Liver (tissue), 2 donors: ENCODE measurements around the gene CTNNA2.

Experiments used
- YY1 ChIP-seq: IDR thresholded peaks from 2 replicates; pipeline ENCODE4 v1.6.1; 2016; ENCODE audit warnings: antibody characterized with exemption, mild to moderate bottlenecking
- TF ChIP-seq, protein P1 (sequence below): IDR thresholded peaks from 2 replicates; pipeline ENCODE4 v1.6.1; 2016; ENCODE audit warnings: antibody characterized with exemption, mild to moderate bottlenecking
- TF ChIP-seq, protein P2 (sequence below): fragments of 150-350 bp; IDR thresholded peaks from 2 replicates; pipeline ENCODE4 v1.5.1; 2017; ENCODE audit warnings: improper control_type of control experiment, low read depth, low read length; ENCODE audit not compliant: missing input control
- donor health status: healthy.

DNA sequence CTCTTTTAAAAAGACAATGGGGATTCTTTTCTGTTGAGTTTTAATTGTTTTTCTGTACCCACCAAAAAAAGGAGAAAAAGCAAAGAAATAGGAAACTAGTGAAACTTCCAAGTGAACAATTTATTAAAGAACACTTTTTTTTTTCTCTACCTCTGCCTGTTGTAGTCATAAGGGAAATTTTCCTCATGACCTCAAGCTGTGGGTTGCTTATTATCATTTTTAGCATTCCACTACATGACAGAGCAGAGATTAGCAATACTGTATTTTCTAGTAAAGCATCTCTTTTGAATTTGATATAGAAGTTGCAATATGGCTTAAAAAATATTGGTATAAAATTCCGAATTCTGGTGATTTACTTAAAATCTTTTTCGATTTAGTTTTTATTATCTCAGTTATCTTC lies 879.6 kb downstream of the CTNNA2 start:
- TF ChIP-seq, protein P1, sequence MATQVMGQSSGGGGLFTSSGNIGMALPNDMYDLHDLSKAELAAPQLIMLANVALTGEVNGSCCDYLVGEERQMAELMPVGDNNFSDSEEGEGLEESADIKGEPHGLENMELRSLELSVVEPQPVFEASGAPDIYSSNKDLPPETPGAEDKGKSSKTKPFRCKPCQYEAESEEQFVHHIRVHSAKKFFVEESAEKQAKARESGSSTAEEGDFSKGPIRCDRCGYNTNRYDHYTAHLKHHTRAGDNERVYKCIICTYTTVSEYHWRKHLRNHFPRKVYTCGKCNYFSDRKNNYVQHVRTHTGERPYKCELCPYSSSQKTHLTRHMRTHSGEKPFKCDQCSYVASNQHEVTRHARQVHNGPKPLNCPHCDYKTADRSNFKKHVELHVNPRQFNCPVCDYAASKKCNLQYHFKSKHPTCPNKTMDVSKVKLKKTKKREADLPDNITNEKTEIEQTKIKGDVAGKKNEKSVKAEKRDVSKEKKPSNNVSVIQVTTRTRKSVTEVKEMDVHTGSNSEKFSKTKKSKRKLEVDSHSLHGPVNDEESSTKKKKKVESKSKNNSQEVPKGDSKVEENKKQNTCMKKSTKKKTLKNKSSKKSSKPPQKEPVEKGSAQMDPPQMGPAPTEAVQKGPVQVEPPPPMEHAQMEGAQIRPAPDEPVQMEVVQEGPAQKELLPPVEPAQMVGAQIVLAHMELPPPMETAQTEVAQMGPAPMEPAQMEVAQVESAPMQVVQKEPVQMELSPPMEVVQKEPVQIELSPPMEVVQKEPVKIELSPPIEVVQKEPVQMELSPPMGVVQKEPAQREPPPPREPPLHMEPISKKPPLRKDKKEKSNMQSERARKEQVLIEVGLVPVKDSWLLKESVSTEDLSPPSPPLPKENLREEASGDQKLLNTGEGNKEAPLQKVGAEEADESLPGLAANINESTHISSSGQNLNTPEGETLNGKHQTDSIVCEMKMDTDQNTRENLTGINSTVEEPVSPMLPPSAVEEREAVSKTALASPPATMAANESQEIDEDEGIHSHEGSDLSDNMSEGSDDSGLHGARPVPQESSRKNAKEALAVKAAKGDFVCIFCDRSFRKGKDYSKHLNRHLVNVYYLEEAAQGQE, result no peak
- TF ChIP-seq, protein P2, sequence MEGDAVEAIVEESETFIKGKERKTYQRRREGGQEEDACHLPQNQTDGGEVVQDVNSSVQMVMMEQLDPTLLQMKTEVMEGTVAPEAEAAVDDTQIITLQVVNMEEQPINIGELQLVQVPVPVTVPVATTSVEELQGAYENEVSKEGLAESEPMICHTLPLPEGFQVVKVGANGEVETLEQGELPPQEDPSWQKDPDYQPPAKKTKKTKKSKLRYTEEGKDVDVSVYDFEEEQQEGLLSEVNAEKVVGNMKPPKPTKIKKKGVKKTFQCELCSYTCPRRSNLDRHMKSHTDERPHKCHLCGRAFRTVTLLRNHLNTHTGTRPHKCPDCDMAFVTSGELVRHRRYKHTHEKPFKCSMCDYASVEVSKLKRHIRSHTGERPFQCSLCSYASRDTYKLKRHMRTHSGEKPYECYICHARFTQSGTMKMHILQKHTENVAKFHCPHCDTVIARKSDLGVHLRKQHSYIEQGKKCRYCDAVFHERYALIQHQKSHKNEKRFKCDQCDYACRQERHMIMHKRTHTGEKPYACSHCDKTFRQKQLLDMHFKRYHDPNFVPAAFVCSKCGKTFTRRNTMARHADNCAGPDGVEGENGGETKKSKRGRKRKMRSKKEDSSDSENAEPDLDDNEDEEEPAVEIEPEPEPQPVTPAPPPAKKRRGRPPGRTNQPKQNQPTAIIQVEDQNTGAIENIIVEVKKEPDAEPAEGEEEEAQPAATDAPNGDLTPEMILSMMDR, result no peak
- TF ChIP-seq YY1, result no peak
